Neutrophil (primary cell): ENCODE results near the gene MAEA.

ENCODE experiments used
- H3K27ac ChIP-seq: fragments of 200-600 bp; sonication (generic); 2 replicates; pipeline ENCODE4 v1.5.1; 2016; ENCODE audit warnings: mild to moderate bottlenecking, moderate library complexity
- H3K27me3 ChIP-seq: fragments of 200-600 bp; sonication (generic); 2 replicates; pipeline ENCODE4 v1.6.0; 2016; ENCODE audit warnings: mild to moderate bottlenecking
- H3K36me3 ChIP-seq: fragments of 200-600 bp; sonication (generic); 2 replicates; pipeline ENCODE4 v1.5.1; 2017
- H3K4me1 ChIP-seq, 2 experiments: fragments of 200-600 bp in 1 of 2; sonication (generic) in 1 of 2; 1 replicate in 1 of 2; 2 replicates in 1 of 2; pipeline versions ENCODE4 v1.5.1 to v1.6.1; 2013 to 2016; ENCODE audit warnings: low read depth in 1 of 2, low read length in 1 of 2, mild to moderate bottlenecking in 1 of 2, moderate library complexity in 1 of 2; ENCODE audit not compliant: control insufficient read depth in 1 of 2, insufficient read depth in 1 of 2
- H3K4me3 ChIP-seq, 2 experiments: fragments of 200-600 bp in 1 of 2; sonication (generic) in 1 of 2; 1 replicate in 1 of 2; 2 replicates in 1 of 2; pipeline ENCODE4 v1.5.1; 2013 to 2016; ENCODE audit warnings: low read depth in 1 of 2, low read length in 1 of 2, mild to moderate bottlenecking in 1 of 2, moderate library complexity in 1 of 2
- H3K9me3 ChIP-seq: fragments of 200-600 bp; sonication (generic); 2 replicates; pipeline ENCODE4 v1.5.1; 2016
- TF ChIP-seq, protein P1 (sequence below): fragments of 200-600 bp; sonication (generic); IDR thresholded peaks from 2 replicates; pipeline ENCODE4 v1.5.1; 2016; ENCODE audit warnings: antibody characterized with exemption

Gene MAEA

DNA sequence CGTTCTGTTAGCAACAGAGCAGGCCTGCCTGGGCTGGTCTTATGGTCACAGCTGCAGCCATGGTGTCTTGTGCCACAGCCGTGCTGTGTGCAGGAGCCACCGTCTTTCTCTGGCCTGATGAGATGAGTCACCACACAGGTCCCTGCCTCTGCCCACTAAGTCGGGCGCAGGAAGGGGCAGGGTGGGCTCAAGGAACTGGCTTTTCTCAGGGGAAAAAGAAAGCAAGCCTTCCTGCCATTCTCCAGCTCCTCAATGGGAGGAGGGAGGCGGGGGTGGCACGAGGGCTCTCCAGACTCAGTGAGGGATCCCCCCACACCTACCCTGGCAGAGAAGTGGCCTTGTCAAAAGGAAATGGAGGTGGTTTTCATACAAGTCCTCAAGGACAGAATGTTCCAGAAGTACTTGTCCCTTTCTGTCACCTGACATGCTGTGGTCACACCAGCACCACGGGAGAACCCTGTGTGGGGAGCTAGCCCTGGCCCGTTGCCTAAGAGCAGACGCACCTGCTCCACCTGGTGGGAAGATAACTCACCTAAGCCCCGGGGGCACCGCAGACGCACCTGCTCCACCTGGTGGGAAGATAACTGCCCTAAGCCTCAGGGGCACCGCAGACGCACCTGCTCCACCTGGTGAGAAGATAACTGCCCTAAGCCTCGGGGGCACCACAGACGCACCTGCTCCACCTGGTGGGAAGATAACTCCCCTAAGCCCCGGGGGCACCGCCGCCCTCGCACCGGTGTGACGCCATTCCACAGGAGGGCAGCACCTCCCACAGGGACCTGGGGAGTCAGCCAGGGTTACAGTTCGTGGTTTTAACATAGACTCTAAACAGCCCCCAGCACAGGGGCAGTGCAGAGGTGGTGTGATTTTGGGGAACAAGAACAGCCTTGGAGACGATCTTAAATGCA is 75.8 kb downstream of the MAEA start:
- no peak overlapping the region for H3K4me3 ChIP-seq
- H3K9me3 ChIP-seq = no peaks in the 10 kb centered on the region
- no peak overlapping the region for H3K27ac ChIP-seq
- no peaks in the 10 kb centered on the region for H3K27me3 ChIP-seq
- no peaks in the 10 kb centered on the region for H3K4me1 ChIP-seq
- peaks cover 72% of the 10 kb centered on the region for H3K36me3 ChIP-seq
- TF ChIP-seq, protein P1, sequence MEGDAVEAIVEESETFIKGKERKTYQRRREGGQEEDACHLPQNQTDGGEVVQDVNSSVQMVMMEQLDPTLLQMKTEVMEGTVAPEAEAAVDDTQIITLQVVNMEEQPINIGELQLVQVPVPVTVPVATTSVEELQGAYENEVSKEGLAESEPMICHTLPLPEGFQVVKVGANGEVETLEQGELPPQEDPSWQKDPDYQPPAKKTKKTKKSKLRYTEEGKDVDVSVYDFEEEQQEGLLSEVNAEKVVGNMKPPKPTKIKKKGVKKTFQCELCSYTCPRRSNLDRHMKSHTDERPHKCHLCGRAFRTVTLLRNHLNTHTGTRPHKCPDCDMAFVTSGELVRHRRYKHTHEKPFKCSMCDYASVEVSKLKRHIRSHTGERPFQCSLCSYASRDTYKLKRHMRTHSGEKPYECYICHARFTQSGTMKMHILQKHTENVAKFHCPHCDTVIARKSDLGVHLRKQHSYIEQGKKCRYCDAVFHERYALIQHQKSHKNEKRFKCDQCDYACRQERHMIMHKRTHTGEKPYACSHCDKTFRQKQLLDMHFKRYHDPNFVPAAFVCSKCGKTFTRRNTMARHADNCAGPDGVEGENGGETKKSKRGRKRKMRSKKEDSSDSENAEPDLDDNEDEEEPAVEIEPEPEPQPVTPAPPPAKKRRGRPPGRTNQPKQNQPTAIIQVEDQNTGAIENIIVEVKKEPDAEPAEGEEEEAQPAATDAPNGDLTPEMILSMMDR = no peak

GRCh38 chr4:1366371-1367229 is 76.9 kb downstream of the MAEA start:
- Histone ChIP-seq H3K27ac (no peak overlapping the region), H3K4me1 (no peaks in the 10 kb centered on the region), H3K9me3 (no peaks in the 10 kb centered on the region), H3K4me3 (no peak overlapping the region), H3K36me3 (peaks cover 71% of the 10 kb centered on the region), H3K27me3 (no peaks in the 10 kb centered on the region)
- TF ChIP-seq, protein P1 = no peak

GRCh38 chr4:1367230-1367935 is 77.7 kb downstream of the MAEA start:
- TF ChIP-seq, protein P1 = no peak

GRCh38 chr4:1367936-1368289 is 78.2 kb downstream of the MAEA start:
- no peaks in the 10 kb centered on the region for H3K27me3 ChIP-seq
- no peak overlapping the region for H3K27ac ChIP-seq
- H3K4me3 ChIP-seq = no peak overlapping the region
- H3K9me3 ChIP-seq = no peaks in the 10 kb centered on the region
- peaks cover 75% of the 10 kb centered on the region for H3K36me3 ChIP-seq
- H3K4me1 ChIP-seq = no peaks in the 10 kb centered on the region
- TF ChIP-seq, protein P1 = no peak

More at GRCh38 chr4:1367230-1367935, 77.7 kb downstream of the MAEA start:
- Histone ChIP-seq H3K27ac (no peak overlapping the region), H3K27me3 (no peaks in the 10 kb centered on the region), H3K36me3 (peaks cover 76% of the 10 kb centered on the region), H3K9me3 (no peaks in the 10 kb centered on the region), H3K4me1 (no peaks in the 10 kb centered on the region), H3K4me3 (no peak overlapping the region)

GRCh38 chr4:1368421-1369090 is 78.9 kb downstream of the MAEA start:
- Histone ChIP-seq H3K4me3 (no peak overlapping the region), H3K9me3 (no peaks in the 10 kb centered on the region), H3K36me3 (peaks cover 79% of the 10 kb centered on the region), H3K27ac (no peak overlapping the region), H3K27me3 (no peaks in the 10 kb centered on the region), H3K4me1 (no peaks in the 10 kb centered on the region)
- TF ChIP-seq, protein P1 = no peak
